Ovary (tissue), 3 donors: ENCODE measurements around the gene TFAM.

Experiments used
- EP300 ChIP-seq: sonication (generic); formaldehyde crosslinking; IDR thresholded peaks from one replicate; pipeline ENCODE4 v1.6.1; 2017; ENCODE audit warnings: antibody characterized with exemption
- POLR2A ChIP-seq: fragments of 450-650 bp; IDR thresholded peaks from one replicate; pipeline ENCODE4 v1.6.1; 2017; ENCODE audit warnings: antibody characterized with exemption, mild to moderate bottlenecking, moderate library complexity
- TF ChIP-seq, protein P1 (sequence below), 3 donors: fragments of 450-650 bp in 2 of 3; fragments of 200-600 bp in 1 of 3; IDR thresholded peaks; one replicate each; pipeline versions ENCODE4 v1.5.1 to v1.8.0; 2016 to 2022; ENCODE audit warnings: antibody characterized with exemption in 3 of 3, mild to moderate bottlenecking in 1 of 3
- donor health status: DM: no; HTN: no; CAD: no.

DNA sequence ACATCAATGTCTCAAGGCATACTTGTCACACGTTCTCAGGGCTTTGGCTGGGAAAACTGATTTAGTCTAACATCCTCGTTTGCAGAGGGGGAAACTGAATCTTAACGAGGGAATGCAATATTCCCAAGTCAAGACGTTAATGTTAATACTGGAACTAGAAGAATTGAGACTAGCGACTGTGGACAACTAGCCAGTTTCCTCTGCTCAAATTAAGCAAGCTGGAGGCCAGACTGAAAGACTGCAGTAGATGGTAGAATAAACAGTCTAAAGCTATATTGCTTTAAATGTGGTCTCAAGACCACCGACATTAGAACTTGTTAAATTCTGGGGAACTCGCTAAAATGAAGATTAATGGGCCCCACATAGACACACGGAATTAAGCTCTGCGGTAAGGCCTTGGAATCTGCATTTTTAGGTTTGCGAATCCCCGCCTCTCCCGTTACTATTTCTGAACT, 639 bp upstream of the TFAM start:
- no peak for TF ChIP-seq EP300
- TF ChIP-seq POLR2A: no peak
- TF ChIP-seq, protein P1, sequence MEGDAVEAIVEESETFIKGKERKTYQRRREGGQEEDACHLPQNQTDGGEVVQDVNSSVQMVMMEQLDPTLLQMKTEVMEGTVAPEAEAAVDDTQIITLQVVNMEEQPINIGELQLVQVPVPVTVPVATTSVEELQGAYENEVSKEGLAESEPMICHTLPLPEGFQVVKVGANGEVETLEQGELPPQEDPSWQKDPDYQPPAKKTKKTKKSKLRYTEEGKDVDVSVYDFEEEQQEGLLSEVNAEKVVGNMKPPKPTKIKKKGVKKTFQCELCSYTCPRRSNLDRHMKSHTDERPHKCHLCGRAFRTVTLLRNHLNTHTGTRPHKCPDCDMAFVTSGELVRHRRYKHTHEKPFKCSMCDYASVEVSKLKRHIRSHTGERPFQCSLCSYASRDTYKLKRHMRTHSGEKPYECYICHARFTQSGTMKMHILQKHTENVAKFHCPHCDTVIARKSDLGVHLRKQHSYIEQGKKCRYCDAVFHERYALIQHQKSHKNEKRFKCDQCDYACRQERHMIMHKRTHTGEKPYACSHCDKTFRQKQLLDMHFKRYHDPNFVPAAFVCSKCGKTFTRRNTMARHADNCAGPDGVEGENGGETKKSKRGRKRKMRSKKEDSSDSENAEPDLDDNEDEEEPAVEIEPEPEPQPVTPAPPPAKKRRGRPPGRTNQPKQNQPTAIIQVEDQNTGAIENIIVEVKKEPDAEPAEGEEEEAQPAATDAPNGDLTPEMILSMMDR (IDR thresholded peaks at IDR 0.05): no peak
